HepG2 (cell line): ENCODE data around the gene C1orf116. TPM values are rescaled to one million over a fixed set of nuclear protein-coding genes. Genes with fewer than 3 reads are reported as not detected.

Source experiments
- ARNT ChIP-seq: fragments of 450-650 bp; IDR thresholded peaks from 2 replicates; pipeline ENCODE4 v1.6.1; 2017
- ZBTB42 ChIP-seq: sonication (generic); formaldehyde crosslinking; IDR thresholded peaks from 2 replicates; pipeline ENCODE4 v1.5.0; 2020; ENCODE audit warnings: mild to moderate bottlenecking, missing genetic modification reagents
- ZMAT3 ChIP-seq: sonication (generic); formaldehyde crosslinking; conservative IDR thresholded peaks from 2 replicates; pipeline ENCODE4 v1.7.0; 2021; ENCODE audit warnings: missing genetic modification reagents
- polyA plus RNA-seq, 8 experiments: library from polyadenylated mRNA; depleted of rRNA in 3 of 8; stranded (reverse) in 7 of 8; unstranded in 1 of 8; fragments of >200 nt; fragmentation: Illumina TruSeq in 4 of 8; extraction: Trizol in 4 of 8; gene quantifications; 2 replicates each; pipeline versions ENCODE4 v1.2.1 to v1.2.3, GENCODE V29; 2011 to 2016; ENCODE audit warnings: low read depth in 4 of 8, missing spikeins in 1 of 8, mixed read lengths in 1 of 8; ENCODE audit not compliant: insufficient read depth in 1 of 8
- total RNA-seq, 5 experiments: library from RNA; depleted of rRNA; stranded (reverse); fragments of >200 nt; fragmentation: Illumina TruSeq; extraction: Trizol; gene quantifications; 2 replicates each; pipeline ENCODE4 v1.2.3, GENCODE V29; 2016; ENCODE audit warnings: low read depth in 1 of 5
- TF ChIP-seq, protein P1 (sequence below): sonication (generic); formaldehyde crosslinking; IDR thresholded peaks from 2 replicates; pipeline ENCODE4 v1.4.0; 2020; ENCODE audit warnings: mild to moderate bottlenecking, missing genetic modification reagents
- TF ChIP-seq, protein P2 (sequence below): sonication (generic); formaldehyde crosslinking; IDR thresholded peaks from 2 replicates; pipeline ENCODE4 v1.4.0; 2020; ENCODE audit warnings: mild to moderate bottlenecking, missing genetic modification reagents
- TF ChIP-seq, protein P3 (sequence below): sonication (generic); formaldehyde crosslinking; IDR thresholded peaks from 2 replicates; pipeline ENCODE4 v1.8.0; 2022; ENCODE audit warnings: low read depth, missing genetic modification reagents

The C1orf116 gene
- total and polyA plus RNA-seq, 2 of the 13 experiments (the other 11 are each of a cell fraction or from before 2014, with no cell fraction given) = 0.51 to 0.95 TPM

DNA sequence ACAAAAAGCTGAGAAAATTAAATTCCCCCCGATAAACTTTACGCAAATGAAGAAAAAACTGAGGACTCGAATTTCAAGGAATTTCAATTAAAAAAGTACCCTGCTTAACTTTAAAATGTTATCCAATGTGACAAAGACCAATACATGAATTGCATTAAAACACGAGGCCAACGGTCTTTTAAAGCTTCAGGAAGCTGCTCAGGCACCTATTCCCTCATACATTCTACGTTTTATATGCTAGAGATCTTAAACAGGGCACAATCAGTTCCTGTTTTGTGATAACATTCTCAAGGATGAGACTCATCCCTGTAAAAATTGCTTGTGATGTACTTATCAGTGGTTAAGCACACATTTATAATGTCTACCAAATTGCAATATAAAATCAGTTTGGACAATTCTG is 15.5 kb upstream of the C1orf116 start (continued):
- TF ChIP-seq, protein P1, sequence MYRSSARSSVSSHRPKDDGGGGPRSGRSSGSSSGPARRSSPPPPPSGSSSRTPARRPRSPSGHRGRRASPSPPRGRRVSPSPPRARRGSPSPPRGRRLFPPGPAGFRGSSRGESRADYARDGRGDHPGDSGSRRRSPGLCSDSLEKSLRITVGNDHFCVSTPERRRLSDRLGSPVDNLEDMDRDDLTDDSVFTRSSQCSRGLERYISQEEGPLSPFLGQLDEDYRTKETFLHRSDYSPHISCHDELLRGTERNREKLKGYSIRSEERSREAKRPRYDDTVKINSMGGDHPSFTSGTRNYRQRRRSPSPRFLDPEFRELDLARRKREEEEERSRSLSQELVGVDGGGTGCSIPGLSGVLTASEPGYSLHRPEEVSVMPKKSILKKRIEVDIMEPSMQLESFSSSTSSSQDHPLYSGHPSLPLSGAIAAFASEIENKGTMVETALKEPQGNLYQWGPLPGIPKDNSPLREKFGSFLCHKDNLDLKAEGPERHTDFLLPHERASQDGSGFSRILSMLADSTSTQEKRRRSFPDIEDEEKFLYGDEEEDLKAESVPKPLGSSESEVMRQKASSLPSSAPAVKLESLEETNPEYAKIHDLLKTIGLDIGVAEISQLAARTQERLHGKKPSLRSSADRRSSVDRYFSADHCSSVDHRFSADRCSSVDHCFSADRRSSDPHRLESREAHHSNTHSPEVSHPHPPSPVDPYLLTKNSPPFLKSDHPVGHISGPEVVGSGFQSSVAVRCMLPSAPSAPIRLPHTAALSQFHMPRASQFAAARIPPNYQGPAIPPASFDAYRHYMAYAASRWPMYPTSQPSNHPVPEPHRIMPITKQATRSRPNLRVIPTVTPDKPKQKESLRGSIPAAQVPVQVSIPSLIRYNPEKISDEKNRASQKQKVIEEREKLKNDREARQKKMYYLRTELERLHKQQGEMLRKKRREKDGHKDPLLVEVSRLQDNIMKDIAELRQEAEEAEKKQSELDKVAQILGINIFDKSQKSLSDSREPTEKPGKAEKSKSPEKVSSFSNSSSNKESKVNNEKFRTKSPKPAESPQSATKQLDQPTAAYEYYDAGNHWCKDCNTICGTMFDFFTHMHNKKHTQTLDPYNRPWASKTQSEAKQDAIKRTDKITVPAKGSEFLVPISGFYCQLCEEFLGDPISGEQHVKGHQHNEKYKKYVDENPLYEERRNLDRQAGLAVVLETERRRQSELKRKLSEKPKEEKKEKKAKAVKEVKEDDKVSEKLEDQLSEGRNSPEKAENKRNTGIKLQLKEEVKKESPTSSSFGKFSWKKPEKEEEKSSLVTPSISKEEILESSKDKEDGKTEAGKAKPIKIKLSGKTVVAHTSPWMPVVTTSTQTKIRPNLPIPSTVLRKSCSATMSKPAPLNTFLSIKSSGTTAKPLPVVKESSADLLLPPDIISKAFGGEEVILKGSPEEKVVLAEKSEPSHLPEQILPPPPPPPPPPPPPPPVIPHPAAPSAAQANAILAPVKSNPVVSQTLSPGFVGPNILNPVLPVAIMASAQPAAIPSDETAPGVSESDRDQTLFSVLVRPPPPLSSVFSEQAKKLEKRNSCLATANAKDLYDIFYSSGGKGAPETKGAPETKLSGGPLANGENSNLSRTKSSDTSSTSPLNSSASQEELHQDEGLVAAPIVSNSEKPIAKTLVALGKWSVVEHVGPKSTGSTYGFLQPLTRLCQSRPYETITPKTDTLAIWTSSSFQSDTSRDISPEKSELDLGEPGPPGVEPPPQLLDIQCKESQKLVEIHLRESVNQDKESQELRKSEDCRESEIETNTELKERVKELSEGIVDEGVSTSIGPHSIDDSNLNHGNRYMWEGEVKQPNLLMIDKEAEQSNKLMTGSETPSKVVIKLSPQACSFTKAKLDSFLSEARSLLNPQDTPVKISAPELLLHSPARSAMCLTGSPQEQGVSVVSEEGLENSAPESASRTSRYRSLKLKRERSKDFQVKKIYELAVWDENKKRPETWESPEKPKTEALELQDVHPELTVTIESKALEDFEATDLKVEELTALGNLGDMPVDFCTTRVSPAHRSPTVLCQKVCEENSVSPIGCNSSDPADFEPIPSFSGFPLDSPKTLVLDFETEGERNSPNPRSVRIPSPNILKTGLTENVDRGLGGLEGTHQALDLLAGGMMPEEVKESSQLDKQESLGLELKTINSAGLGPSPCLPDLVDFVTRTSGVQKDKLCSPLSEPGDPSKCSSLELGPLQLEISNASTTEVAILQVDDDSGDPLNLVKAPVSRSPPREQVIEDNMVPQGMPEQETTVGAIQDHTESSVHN (CRISPR knock-in tag) = no peak
- TF ChIP-seq, protein P2, sequence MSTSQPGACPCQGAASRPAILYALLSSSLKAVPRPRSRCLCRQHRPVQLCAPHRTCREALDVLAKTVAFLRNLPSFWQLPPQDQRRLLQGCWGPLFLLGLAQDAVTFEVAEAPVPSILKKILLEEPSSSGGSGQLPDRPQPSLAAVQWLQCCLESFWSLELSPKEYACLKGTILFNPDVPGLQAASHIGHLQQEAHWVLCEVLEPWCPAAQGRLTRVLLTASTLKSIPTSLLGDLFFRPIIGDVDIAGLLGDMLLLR (CRISPR knock-in tag) = no peak
- TF ChIP-seq ZBTB42 (no peak), ARNT (no peak), ZMAT3 (CRISPR knock-in tag) (no peak)
- TF ChIP-seq, protein P3, sequence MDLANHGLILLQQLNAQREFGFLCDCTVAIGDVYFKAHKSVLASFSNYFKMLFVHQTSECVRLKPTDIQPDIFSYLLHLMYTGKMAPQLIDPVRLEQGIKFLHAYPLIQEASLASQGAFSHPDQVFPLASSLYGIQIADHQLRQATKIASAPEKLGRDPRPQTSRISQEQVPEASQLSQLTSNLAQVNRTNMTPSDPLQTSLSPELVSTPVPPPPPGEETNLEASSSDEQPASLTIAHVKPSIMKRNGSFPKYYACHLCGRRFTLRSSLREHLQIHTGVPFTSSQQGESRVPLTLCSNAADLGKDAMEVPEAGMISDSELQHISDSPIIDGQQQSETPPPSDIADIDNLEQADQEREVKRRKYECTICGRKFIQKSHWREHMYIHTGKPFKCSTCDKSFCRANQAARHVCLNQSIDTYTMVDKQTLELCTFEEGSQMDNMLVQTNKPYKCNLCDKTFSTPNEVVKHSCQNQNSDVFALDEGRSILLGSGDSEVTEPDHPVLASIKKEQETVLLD = no peak
- TF ChIP-seq, all 625 proteins: peak for 0
